Measurements from ENCODE around the gene SLC5A2.

Gene SLC5A2

DNA sequence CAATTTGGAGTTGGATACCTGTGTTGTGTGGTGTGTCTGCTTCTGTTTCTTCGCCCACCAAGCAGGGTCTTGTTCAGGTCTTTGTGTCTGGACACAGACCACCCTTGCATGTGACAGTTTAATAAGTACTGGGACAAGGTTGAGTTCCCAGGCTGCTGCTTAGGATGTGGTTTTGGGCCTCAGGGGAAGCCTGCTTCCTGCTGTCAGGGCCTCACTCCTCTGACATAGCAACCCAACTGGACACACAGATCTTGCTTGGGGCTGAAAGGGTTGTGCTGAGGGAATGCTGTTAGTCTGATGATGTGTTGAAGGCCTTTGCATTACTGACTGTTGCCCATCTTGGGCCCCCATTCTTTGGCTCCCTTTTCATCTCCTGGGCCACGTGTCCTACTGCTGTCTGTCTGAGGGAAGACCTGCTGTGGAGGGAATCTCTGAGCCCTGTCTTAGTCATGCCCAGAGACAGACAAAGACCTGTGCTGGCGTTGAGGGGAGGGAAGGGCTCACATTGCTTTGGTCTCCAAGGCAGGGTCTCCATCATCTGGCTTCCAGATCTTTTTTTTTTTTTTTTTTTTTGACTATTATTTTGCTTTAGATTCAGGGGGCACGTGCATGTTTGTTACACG lies 15.7 kb upstream of the SLC5A2 start:
- no peak overlapping the region for H3K4me3 ChIP-seq (ENCODE audit: low read depth, low read length)
- no peak for DNase-seq (ENCODE audit: low read depth)
- TF ChIP-seq, protein P1, sequence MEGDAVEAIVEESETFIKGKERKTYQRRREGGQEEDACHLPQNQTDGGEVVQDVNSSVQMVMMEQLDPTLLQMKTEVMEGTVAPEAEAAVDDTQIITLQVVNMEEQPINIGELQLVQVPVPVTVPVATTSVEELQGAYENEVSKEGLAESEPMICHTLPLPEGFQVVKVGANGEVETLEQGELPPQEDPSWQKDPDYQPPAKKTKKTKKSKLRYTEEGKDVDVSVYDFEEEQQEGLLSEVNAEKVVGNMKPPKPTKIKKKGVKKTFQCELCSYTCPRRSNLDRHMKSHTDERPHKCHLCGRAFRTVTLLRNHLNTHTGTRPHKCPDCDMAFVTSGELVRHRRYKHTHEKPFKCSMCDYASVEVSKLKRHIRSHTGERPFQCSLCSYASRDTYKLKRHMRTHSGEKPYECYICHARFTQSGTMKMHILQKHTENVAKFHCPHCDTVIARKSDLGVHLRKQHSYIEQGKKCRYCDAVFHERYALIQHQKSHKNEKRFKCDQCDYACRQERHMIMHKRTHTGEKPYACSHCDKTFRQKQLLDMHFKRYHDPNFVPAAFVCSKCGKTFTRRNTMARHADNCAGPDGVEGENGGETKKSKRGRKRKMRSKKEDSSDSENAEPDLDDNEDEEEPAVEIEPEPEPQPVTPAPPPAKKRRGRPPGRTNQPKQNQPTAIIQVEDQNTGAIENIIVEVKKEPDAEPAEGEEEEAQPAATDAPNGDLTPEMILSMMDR (IDR thresholded peaks at IDR 0.05; ENCODE audit: insufficient read depth, low read depth, low read length, missing control alignments) = no peak

DNA sequence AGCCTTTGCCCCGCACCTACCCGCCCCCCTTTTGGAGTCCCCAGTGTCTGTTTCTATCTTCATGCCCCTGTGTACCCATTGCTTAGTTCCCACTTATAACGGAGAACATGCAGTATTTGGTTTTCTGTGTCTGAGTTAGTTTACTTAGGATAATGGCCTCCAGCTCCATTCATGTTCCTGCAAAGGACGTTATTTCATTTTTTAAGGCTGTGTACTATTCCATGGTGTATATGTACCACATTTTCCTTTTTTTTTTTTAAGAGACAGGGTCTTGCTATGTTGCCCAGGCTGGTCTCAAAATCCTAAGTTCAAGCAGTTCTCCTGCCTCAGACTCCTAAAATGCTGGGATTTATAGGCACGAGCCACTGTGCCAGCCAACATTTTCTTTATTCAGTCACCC lies 15.1 kb upstream of the SLC5A2 start:
- TF ChIP-seq, protein P1 (IDR thresholded peaks at IDR 0.05; ENCODE audit: insufficient read depth, low read depth, low read length, missing control alignments) = no peak
- DNase-seq (ENCODE audit: low read depth) = no peak
- H3K4me3 ChIP-seq (ENCODE audit: low read depth, low read length) = no peak overlapping the region

DNA sequence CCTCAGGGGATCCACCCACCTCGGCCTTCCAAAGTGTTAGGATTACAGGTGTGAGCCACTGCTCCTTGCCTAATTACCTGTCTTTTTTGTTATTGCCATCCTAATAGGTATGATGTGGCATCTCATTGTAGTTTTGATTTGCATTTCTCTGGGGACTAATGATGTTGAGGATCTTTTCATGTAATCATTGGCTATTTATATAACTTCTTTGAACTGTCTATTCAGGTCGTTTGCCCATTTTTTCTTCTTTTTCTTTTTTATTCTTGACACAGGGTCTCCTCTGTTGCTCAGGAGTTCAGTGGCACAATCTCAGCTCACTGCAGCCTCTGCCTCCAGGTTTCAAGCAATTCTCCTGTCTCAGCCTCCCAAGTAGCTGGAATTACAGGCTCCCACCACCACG lies 12.3 kb upstream of the SLC5A2 start:
- H3K4me3 ChIP-seq (ENCODE audit: low read depth, low read length) = no peak overlapping the region
- no peak for DNase-seq (ENCODE audit: low read depth)
- TF ChIP-seq, protein P1 (IDR thresholded peaks at IDR 0.05; ENCODE audit: insufficient read depth, low read depth, low read length, missing control alignments) = no peak

DNA sequence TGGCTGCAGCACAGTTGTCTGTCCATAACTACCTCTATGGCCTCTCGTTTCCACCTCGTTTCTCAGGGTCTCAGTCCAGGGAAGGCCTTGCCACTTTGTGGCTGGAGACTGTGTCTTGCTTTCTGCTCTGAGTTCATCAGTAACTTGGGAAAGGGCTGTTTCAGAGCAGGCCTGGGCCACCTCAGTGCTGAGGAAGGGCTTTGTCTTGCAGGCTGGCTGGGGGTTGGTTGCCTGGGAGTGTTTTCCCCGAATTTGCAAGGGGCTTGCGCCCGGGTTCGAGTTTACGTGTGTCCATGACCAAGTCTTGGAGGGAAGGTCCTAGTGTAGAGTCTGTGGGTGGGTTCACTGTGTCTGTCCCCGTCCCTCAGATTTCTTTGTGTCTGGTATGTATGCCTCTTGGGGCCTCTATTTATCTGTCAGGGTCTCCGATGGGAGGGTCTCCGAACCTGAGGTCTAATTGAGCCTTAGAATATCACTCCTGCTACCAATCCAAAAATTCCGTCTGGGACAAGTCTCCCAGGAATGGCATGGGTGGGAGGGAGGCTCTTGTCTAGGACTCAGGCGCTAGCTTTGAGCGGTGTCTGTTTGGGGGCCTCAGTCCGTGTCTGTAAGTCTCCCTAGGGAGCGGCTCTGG lies 11.6 kb upstream of the SLC5A2 start:
- TF ChIP-seq, protein P1 (IDR thresholded peaks at IDR 0.05; ENCODE audit: insufficient read depth, low read depth, low read length, missing control alignments) = no peak
- DNase-seq (ENCODE audit: low read depth) = no peak
- no peak overlapping the region for H3K4me3 ChIP-seq (ENCODE audit: low read depth, low read length)

DNA sequence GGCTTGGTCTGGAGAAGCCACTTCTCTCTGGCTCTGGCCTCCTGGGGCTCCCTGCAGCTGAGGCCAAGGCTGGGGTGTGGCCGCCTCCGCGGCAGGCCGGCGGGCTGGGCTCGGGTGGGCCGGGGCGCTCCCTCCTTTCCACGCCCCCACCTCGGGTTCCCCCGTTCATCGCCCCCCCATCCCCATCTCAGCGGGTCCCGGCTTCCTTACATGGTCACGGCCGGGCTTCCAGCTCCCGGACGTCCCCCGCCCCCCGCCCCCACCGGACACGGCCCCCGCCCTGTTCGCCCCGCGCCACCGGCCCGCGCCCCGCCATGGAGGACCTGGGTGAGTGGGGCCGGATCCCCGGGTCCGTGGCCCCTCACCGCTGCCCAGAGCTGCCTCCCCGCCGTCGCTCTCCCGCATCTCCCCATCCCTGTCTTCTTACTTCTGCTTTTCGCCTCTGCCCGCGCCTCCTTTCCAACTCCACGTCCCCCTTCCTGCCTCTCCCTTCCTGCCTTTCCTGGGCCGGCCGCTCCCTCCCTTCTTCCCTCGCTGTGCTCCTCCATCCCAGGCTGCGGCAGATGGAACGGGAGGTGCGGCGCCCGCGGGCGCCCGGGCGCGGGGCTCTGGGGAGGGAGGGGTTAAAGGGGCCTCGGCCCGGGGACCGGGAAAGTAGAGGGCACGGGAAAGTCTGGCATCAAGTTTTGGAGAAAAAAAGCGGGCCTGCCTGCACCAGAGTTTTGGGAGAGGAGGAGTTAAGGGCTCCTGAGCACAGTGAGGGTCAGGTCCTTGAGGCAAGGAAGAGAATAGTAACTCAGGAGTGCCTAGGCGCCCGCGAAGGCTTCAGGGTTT lies 10.8 kb upstream of the SLC5A2 start, which contains the start of gene TGFB1I1:
Gene TGFB1I1, plus strand, starts transcription at position 278 of the 834 bp plus-strand sequence. Its CDS starts 37 bp downstream, at position 315.
- no peak for DNase-seq (ENCODE audit: low read depth)
- TF ChIP-seq, protein P1 (IDR thresholded peaks at IDR 0.05; ENCODE audit: insufficient read depth, low read depth, low read length, missing control alignments) = no peak
- H3K4me3 ChIP-seq (ENCODE audit: low read depth, low read length) = no peak within 1 kb of the TSS

DNA sequence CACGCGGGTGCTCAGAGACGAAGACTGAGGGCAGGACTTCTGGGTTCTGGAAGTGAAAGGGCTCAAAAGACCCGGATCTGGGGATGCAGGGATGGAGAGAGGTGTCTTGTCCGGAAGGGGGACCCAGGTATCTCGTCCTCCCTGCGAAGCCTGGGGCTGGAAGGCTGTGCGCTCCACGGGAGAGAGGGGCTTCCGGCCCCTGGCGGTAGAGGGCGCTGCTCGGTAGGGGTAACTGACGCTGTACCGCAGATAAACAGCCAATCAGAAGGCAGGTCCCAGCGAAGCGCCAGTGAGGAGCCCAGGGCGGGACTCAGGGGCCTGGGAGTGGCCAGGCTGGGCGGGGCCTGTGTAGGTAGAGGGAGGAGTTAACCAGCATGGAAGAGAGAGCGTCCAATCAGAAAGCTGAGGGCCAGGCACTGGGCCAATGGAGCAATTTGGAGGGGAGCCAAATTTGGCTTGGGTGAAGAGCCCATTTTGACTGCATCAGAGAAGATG lies 10.2 kb upstream of the SLC5A2 start:
- H3K4me3 ChIP-seq (ENCODE audit: low read depth, low read length) = no peak overlapping the region
- TF ChIP-seq, protein P1 (IDR thresholded peaks at IDR 0.05; ENCODE audit: insufficient read depth, low read depth, low read length, missing control alignments) = peak; percentile 6
- DNase-seq (ENCODE audit: low read depth) = no peak

Data from GM12865 (cell line).